A673 (cell line): Measurements from ENCODE around the gene SERINC3. TPM values are rescaled to one million over a fixed set of nuclear protein-coding genes. Genes with fewer than 3 reads are reported as not detected.

ENCODE experiments used
- BruUV-seq: library from RNA; stranded (reverse); fragments of 400-500 nt; replicated peaks from 2 replicates; lab custom pipeline; 2021; lab: Mats Ljungman, UMichigan
- CTCF ChIA-PET: fragments of 300-600 bp; sonication (Branson Sonifier 250); formaldehyde crosslinking; loops from one replicate; lab custom pipeline; 2022; ENCODE audit warnings: antibody characterized with exemption; lab: Charles Lee
- POLR2A ChIA-PET: fragments of 300-600 bp; sonication (Branson Sonifier 250); formaldehyde crosslinking; loops from one replicate; lab custom pipeline; 2022; ENCODE audit warnings: antibody characterized with exemption; ENCODE audit not compliant: low non-redundant PET; lab: Charles Lee
- DNase-seq: peaks from one replicate; pipeline ENCODE4 v3.0.0-alpha.2; 2015; ENCODE audit warnings: low spot score
- H3K27ac ChIP-seq: fragments of 200-600 bp; sonication (generic); 2 replicates; pipeline ENCODE4 v1.5.1; 2016; ENCODE audit warnings: mixed run types, low read depth, mild to moderate bottlenecking, mixed read lengths, antibody characterized with exemption, low read length; ENCODE audit not compliant: poor library complexity, severe bottlenecking
- H3K27me3 ChIP-seq: fragments of 200-600 bp; sonication (generic); replicated peaks from 2 replicates; pipeline ENCODE4 v1.6.1; 2017; ENCODE audit warnings: mixed run types, low read depth, mild to moderate bottlenecking, mixed read lengths, antibody characterized with exemption, low read length; ENCODE audit not compliant: insufficient read depth, poor library complexity
- H3K36me3 ChIP-seq: fragments of 200-600 bp; sonication (generic); 2 replicates; pipeline ENCODE4 v1.6.1; 2016; ENCODE audit warnings: mixed run types, mild to moderate bottlenecking, mixed read lengths, antibody characterized with exemption, low read length; ENCODE audit not compliant: insufficient read depth, poor library complexity, severe bottlenecking
- H3K4me1 ChIP-seq: fragments of 200-600 bp; sonication (generic); 2 replicates; pipeline ENCODE4 v1.6.1; 2017; ENCODE audit warnings: mixed run types, mild to moderate bottlenecking, mixed read lengths, antibody characterized with exemption, low read length; ENCODE audit not compliant: insufficient read depth, poor library complexity, severe bottlenecking
- H3K4me3 ChIP-seq: fragments of 200-600 bp; sonication (generic); 2 replicates; pipeline ENCODE4 v1.5.1; 2016; ENCODE audit warnings: low read depth, mixed run types, mild to moderate bottlenecking, mixed read lengths, low read length; ENCODE audit not compliant: poor library complexity, severe bottlenecking
- H3K9me3 ChIP-seq: fragments of 200-600 bp; sonication (generic); 2 replicates; pipeline ENCODE4 v1.6.1; 2016; ENCODE audit warnings: mixed run types, low read depth, mild to moderate bottlenecking, mixed read lengths, antibody characterized with exemption, low read length; ENCODE audit not compliant: poor library complexity, severe bottlenecking
- EZH2 ChIP-seq: fragments of 200-600 bp; sonication (generic); IDR thresholded peaks from 2 replicates; pipeline ENCODE4 v1.6.1; 2017; ENCODE audit warnings: borderline replicate concordance, low read depth, mild to moderate bottlenecking, mixed read lengths, antibody characterized with exemption, low read length; ENCODE audit not compliant: poor library complexity, severe bottlenecking
- intact Hi-C: fragments of 100-400 bp; cut with micrococcal nuclease; formaldehyde crosslinking; loops from one replicate; pipeline ENCODE4 v1.10.0; 2022; ENCODE audit not compliant: unreplicated experiment
- total RNA-seq: library from RNA; stranded (reverse); gene quantifications from 2 replicates; pipeline ENCODE4 v1.2.3, GENCODE V29; 2021
- TF ChIP-seq, protein P1 (sequence below): fragments of 300-800, 200-600 bp; sonication (generic); conservative IDR thresholded peaks from 2 replicates; pipeline ENCODE4 v1.5.1; 2017; ENCODE audit warnings: low read depth, mild to moderate bottlenecking, antibody characterized with exemption, low read length, moderate library complexity, mixed read lengths

SERINC3 gene
- total RNA-seq, 1 experiment from 2014 or later = 50.5 TPM

DNA sequence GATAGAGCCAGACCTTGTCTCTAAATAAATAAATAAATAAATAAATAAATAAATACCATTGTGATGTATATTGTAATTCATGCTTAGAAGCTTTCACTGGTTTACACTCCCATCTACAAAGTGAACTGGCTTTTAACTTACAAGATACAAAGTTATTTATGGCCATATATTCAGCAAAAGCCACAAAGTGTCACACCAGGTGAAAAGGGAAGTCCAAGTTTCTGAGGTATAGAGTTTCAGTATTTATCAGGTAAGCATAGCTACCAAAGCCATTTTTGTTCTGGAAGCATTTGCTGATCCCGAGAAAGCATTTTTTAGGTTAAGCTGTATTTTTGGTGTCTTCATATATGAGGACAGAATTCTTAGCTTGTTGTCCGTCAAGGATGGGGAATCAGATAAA, 38.4 kb upstream of the SERINC3 start:
- intact Hi-C loops = no loop called here
- ChIA-PET CTCF (no interaction called here), POLR2A (no interaction called here)
- no peak for DNase-seq
- Histone ChIP-seq H3K27me3 (no peaks in the 10 kb centered on the region), H3K9me3 (no peaks in the 10 kb centered on the region), H3K4me1 (no peaks in the 10 kb centered on the region), H3K27ac (no peak overlapping the region), H3K4me3 (no peak overlapping the region), H3K36me3 (no peaks in the 10 kb centered on the region)
- BruUV-seq = no TSS peak
- no peak for TF ChIP-seq EZH2
- TF ChIP-seq, protein P1, sequence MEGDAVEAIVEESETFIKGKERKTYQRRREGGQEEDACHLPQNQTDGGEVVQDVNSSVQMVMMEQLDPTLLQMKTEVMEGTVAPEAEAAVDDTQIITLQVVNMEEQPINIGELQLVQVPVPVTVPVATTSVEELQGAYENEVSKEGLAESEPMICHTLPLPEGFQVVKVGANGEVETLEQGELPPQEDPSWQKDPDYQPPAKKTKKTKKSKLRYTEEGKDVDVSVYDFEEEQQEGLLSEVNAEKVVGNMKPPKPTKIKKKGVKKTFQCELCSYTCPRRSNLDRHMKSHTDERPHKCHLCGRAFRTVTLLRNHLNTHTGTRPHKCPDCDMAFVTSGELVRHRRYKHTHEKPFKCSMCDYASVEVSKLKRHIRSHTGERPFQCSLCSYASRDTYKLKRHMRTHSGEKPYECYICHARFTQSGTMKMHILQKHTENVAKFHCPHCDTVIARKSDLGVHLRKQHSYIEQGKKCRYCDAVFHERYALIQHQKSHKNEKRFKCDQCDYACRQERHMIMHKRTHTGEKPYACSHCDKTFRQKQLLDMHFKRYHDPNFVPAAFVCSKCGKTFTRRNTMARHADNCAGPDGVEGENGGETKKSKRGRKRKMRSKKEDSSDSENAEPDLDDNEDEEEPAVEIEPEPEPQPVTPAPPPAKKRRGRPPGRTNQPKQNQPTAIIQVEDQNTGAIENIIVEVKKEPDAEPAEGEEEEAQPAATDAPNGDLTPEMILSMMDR = no peak

DNA sequence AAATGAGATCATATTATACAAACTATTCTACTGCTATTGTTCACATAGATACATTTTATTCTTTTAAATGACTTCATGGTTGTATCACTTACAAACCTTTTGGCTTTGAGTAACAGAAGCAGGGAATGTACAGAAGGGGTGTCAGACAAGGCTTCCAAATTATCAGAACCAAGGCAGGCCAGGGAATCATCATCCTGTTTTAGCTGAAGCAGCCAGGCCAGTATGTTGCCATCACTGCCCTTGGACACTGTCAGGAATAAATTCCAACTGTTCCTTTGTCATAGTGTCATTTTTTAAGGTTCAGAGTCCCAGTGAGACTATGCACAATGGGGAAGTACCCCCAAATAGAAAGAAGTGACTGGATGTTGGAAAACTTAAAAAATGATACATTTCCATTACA, 37.4 kb upstream of the SERINC3 start:
- Histone ChIP-seq H3K27ac (no peak overlapping the region), H3K4me1 (no peaks in the 10 kb centered on the region), H3K27me3 (no peaks in the 10 kb centered on the region), H3K36me3 (no peaks in the 10 kb centered on the region), H3K9me3 (no peaks in the 10 kb centered on the region), H3K4me3 (no peak overlapping the region)
- POLR2A ChIA-PET = no interaction called here
- DNase-seq = no peak
- TF ChIP-seq, protein P1 = no peak
- no peak for TF ChIP-seq EZH2
- CTCF ChIA-PET = no interaction called here
- intact Hi-C loops = no loop called here
- no TSS peak for BruUV-seq

DNA sequence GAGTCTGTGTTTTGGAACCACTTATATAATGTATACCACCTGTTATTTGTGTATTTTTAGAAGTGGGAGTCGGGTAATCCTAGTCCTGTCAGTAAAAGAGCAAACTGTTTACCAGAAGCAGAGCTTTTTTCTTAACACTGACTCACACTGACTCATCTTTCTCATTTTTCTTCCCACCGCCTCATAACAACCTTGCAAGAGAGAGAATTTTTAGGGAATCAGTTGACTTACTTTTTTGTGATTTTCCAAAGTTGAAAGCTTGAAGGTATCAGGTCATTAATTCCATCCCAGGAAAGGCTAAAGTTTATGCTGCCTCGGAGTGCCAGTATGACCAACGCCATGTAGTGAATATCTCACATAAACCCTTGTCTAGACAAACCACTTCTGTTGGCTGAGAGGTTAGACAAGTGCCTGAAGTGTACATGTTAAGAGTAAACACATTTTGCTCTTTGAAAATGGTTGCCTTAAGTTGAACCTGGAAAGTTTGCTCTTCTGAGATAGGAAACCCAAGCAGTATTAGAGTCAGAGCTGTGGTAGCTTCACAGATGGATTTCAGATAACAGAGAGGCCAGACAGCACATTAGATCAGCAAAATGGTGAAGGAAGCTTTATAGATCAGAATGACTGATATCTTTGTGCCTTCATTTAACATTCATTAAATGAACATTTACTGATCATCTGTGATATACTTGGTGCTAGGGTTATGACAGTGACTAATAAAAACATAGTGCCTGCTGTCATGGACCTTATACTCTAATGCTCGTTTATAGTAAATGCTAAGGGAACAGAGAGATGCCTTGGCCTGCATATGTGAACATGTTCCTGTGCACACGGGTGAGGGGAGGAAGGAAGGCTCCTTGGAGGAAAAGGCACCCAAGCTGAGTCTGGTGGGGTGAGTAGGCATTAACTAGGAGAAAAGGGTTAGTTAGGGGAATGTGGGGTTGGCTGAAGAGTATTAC, 31.4 kb upstream of the SERINC3 start:
- Histone ChIP-seq H3K9me3 (no peaks in the 10 kb centered on the region), H3K27me3 (no peaks in the 10 kb centered on the region), H3K4me1 (peaks cover 13% of the 10 kb centered on the region), H3K27ac (no peak overlapping the region), H3K4me3 (no peak overlapping the region), H3K36me3 (no peaks in the 10 kb centered on the region)
- no TSS peak for BruUV-seq
- TF ChIP-seq, protein P1 = no peak
- TF ChIP-seq EZH2 = no peak
- ChIA-PET CTCF (no interaction called here), POLR2A (no interaction called here)
- peak; percentile 24 for DNase-seq
- intact Hi-C loops = no loop called here
